ENCODE results near the gene TTC6.

The TTC6 gene

DNA sequence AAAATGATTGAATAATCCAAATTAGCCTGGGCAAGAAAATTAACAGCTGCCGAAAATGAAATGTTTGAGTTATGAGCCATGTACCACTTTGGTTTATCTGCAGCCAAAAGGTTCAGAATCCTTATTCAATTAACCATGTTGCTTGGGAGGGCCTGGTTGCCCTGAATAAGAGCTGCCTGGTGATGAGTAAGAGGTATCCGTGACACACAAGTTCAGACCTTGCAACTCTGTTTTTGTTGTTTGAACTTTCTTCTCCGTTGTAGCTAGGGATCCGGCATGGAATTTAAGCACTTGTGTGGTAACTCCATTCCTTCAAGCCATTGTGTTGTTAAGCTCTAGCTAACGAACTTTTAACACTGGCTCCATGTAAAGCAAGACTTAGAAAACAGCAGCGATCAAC, 36.0 kb upstream of the TTC6 start:
- Histone ChIP-seq H3K4me3 (no peak overlapping the region), H3K27ac (no peak overlapping the region)
- TF ChIP-seq, protein P1, sequence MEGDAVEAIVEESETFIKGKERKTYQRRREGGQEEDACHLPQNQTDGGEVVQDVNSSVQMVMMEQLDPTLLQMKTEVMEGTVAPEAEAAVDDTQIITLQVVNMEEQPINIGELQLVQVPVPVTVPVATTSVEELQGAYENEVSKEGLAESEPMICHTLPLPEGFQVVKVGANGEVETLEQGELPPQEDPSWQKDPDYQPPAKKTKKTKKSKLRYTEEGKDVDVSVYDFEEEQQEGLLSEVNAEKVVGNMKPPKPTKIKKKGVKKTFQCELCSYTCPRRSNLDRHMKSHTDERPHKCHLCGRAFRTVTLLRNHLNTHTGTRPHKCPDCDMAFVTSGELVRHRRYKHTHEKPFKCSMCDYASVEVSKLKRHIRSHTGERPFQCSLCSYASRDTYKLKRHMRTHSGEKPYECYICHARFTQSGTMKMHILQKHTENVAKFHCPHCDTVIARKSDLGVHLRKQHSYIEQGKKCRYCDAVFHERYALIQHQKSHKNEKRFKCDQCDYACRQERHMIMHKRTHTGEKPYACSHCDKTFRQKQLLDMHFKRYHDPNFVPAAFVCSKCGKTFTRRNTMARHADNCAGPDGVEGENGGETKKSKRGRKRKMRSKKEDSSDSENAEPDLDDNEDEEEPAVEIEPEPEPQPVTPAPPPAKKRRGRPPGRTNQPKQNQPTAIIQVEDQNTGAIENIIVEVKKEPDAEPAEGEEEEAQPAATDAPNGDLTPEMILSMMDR (IDR thresholded peaks at IDR 0.05), result no peak
- no peak for DNase-seq (ENCODE audit: low spot score)

DNA sequence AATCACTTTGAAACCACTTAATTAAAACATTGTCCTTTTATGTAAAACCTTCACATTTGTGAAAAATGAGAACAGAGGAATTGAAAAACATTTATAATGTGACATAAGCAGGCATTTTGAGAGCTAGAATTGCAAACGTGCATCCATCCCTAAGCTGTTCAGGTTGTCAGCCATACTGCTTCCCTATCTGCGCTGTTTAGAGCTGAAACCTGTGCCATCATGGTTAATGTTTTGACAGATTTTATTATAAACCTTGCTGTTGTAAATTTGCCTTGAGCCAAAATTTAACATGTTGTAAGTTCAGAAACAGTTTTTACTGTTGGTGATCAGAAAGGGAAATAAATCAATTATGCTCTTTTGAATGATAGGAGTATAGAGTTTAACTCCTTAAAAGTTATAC, 32.2 kb upstream of the TTC6 start:
- Histone ChIP-seq H3K4me3 (no peak overlapping the region), H3K27ac (no peak overlapping the region)
- TF ChIP-seq, protein P1 (IDR thresholded peaks at IDR 0.05), result no peak
- DNase-seq (ENCODE audit: low spot score), result no peak

DNA sequence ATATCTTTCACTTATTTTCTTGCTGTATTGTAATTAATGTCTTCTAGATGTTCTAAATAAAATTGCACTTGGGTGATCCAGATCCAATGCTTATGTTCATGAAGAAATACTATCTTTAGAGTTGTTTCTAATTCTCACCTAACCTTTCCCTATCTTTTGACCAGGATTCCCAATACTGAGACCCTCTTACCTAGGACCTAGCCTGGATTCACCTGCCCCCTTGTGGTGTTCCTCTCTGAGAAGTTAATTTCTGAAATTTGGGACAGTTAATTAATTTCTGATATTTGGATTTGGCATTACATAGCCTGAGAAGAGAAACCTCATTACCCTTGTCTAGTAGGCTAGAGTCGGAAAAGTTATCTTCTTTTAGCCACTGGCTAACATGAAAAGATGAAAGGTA, 29.9 kb upstream of the TTC6 start:
- DNase-seq (ENCODE audit: low spot score), result no peak
- TF ChIP-seq, protein P1 (IDR thresholded peaks at IDR 0.05), result no peak
- Histone ChIP-seq H3K4me3 (no peak overlapping the region), H3K27ac (no peak overlapping the region)

DNA sequence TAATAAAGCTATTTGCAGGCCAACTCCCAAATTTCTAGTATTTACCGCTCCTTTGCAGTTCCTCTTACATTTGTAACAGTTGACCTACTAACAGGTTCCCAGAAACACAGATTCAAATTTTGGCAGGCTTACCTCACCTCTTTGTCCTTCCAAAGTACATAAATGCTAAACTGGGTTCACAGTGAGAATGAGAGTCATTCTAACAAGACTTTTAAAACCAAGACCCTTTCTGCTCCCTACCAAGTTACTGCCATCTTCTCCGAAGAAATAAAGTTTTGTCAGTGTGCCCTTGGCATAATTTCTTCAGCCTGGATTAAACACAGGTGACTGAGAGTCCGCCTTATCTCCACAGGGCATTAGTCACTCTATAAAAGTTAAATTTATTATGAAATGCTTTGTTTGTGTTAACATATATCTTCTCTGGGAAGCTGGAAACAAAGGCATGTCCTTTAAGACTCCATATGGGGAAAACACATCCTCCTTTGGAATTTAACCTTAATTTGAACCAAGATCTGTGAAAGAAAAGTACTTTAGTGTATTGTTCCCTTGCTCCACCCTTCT, 28.5 kb upstream of the TTC6 start:
- Histone ChIP-seq H3K27ac (no peak overlapping the region), H3K4me3 (no peak overlapping the region)
- no peak for DNase-seq (ENCODE audit: low spot score)
- TF ChIP-seq, protein P1 (IDR thresholded peaks at IDR 0.05), result no peak

DNA sequence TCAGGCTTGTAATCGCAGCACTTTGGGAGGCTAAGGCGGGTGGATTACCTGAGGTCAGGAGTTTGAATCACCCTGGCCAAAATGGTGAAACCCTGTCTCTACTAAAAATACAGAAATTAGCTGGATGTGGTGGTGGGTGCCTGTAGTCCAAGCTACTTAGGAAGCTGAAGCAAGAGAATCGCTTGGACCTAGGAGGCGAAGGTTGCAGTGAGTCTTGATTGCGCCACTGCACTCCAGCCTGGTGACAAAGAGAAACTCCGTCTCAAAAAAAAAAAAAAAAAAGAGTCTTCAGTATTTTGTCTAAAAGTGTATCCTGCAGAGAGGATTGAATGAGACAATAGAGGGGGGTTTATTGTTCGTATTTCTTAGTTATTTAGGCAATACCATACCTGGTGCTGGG, 25.7 kb upstream of the TTC6 start:
- no peak for DNase-seq (ENCODE audit: low spot score)
- no peak overlapping the region for H3K4me3 ChIP-seq
- TF ChIP-seq, protein P1 (IDR thresholded peaks at IDR 0.05), result no peak
- H3K27ac ChIP-seq, result no peak overlapping the region

DNA sequence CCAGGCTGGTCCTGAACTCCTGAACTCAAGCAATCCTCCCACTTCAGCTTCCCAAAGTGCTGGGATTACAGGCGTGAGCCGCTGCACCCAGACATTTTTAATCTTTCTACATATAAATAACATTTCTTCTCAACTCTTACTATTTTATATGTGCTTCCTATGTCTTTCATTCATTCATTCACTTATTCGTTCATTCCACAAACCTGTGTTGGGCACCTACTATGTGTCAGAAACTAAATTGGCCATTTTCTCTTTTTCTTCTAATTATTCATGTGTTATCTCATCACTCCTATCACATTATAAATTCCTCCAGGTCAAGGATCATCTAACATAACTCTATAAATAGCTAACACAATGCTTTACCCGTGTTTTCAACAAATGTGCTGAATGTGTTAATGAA, 24.0 kb upstream of the TTC6 start:
- no peak for DNase-seq (ENCODE audit: low spot score)
- H3K27ac ChIP-seq, result no peak overlapping the region
- TF ChIP-seq, protein P1 (IDR thresholded peaks at IDR 0.05), result no peak
- H3K4me3 ChIP-seq, result no peak overlapping the region

DNA sequence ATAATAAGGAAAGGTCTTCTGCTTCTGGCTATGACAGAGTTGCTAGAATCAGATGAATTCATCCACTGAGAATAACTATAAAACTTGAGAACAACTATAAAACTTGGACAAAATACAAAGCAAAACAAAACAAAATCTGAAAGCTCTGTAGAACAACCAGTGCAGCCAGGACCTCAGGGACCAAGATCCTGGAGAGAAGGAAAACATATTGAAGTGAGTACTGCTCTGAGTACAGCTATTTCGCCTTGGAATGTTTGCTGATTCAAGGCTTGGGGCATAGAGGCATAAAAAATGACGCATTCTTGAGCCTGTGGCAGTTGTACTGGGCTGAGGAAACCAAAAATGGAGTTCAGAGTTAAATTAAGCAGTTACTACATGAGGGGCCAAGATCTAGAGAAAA, 22.1 kb upstream of the TTC6 start:
- TF ChIP-seq, protein P1 (IDR thresholded peaks at IDR 0.05), result no peak
- no peak for DNase-seq (ENCODE audit: low spot score)
- no peak overlapping the region for H3K27ac ChIP-seq
- no peak overlapping the region for H3K4me3 ChIP-seq
